Measurements from ENCODE around the gene ATG2B. TPM values are rescaled to one million over a fixed set of nuclear protein-coding genes. Genes with fewer than 3 reads are reported as not detected.

Gene ATG2B
- total RNA-seq (ENCODE audit: low replicate concordance) = 15.6 and 19.9 TPM in 2 replicates
- long read RNA-seq, partial matches to known transcripts = 4 of 9 reads
- long read RNA-seq, other reads (novel, unspliced or antisense) = 5 of 9 reads

DNA sequence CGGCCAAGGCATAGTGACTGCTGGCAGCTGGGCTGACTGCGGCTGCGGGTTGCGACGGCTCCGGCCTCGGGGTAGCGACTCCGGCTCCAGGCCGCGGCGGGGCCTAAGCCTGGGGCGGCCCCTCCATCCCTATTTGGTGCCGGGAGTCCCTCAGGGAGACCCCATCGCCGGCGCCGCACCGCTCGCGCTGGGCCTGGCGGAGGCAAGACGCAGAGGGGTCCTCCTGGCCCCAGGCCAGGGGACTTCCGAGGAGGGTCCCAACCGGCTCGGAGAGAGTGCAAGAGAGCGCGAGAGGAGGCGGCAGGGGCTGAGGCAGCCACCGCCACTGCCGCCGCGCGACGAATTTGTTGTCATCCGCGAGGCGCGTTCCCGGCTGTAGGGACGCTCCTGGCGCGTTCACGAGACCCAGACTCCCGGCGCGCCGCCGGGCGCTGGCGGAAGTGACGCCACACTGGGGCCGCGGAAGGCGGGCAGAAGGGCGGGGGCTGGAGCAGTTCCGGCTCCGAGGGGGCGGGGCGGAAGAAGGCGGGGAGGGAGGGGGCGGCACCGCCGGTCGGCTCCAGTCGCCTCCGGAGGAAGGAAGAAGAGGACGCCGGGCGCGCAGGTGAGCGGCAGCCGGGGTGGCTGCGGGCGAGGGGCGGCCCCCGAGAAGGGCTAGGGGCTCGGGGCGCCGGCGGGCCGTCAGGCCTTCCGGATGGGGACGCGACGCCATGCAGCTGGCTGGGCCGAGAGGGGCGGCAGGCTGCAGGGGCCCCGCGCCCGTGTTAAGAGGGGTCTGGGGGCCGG lies at the start of gene ATG2B, which contains the start of gene GSKIP:
TSS of gene ATG2B (minus strand) at position 377 of the 786 bp plus-strand sequence. CDS start at position 12, 365 bp downstream.
TSS of gene GSKIP (plus strand) at position 562 of the 786 bp plus-strand sequence. CDS start 18,722 bp downstream, outside the sequence.
- peak; percentile 95 for DNase-seq (ENCODE audit: extremely low spot score, unreplicated experiment)
- Mint-ChIP-seq H3K4me1 (ENCODE audit: unreplicated experiment) (peaks cover 43% of the 10 kb centered on the region), H3K4me3 (peak within 1 kb of the TSS; percentile 95), H3K27ac (peak within 1 kb of the TSS; percentile 97), H3K9me3 (no peaks in the 10 kb centered on the region), H3K36me3 (peaks cover 12% of the 10 kb centered on the region), H3K27me3 (no peaks in the 10 kb centered on the region)
- TF ChIP-seq, protein P1, sequence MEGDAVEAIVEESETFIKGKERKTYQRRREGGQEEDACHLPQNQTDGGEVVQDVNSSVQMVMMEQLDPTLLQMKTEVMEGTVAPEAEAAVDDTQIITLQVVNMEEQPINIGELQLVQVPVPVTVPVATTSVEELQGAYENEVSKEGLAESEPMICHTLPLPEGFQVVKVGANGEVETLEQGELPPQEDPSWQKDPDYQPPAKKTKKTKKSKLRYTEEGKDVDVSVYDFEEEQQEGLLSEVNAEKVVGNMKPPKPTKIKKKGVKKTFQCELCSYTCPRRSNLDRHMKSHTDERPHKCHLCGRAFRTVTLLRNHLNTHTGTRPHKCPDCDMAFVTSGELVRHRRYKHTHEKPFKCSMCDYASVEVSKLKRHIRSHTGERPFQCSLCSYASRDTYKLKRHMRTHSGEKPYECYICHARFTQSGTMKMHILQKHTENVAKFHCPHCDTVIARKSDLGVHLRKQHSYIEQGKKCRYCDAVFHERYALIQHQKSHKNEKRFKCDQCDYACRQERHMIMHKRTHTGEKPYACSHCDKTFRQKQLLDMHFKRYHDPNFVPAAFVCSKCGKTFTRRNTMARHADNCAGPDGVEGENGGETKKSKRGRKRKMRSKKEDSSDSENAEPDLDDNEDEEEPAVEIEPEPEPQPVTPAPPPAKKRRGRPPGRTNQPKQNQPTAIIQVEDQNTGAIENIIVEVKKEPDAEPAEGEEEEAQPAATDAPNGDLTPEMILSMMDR (conservative IDR thresholded peaks at IDR 0.05) = no peak

GRCh38 chr14:96410119-96410518 lies 47.0 kb upstream of the ATG2B start:
- no peaks in the 10 kb centered on the region for H3K36me3 Mint-ChIP-seq
- H3K4me1 Mint-ChIP-seq (ENCODE audit: unreplicated experiment) = no peaks in the 10 kb centered on the region
- H3K27me3 Mint-ChIP-seq = no peaks in the 10 kb centered on the region
- TF ChIP-seq, protein P1 (conservative IDR thresholded peaks at IDR 0.05) = no peak
- no peaks in the 10 kb centered on the region for H3K9me3 Mint-ChIP-seq
- no peak for DNase-seq (ENCODE audit: extremely low spot score, unreplicated experiment)
- H3K27ac Mint-ChIP-seq = no peak overlapping the region
- no peak overlapping the region for H3K4me3 Mint-ChIP-seq

GRCh38 chr14:96409701-96410100 lies 46.6 kb upstream of the ATG2B start:
- TF ChIP-seq, protein P1 (conservative IDR thresholded peaks at IDR 0.05) = no peak
- H3K36me3 Mint-ChIP-seq = no peaks in the 10 kb centered on the region
- DNase-seq (ENCODE audit: extremely low spot score, unreplicated experiment) = no peak
- no peaks in the 10 kb centered on the region for H3K9me3 Mint-ChIP-seq
- H3K27me3 Mint-ChIP-seq = no peaks in the 10 kb centered on the region
- no peak overlapping the region for H3K27ac Mint-ChIP-seq
- no peak overlapping the region for H3K4me3 Mint-ChIP-seq
- no peaks in the 10 kb centered on the region for H3K4me1 Mint-ChIP-seq (ENCODE audit: unreplicated experiment)

GRCh38 chr14:96408608-96409007 lies 45.5 kb upstream of the ATG2B start:
- H3K36me3 Mint-ChIP-seq = no peaks in the 10 kb centered on the region
- no peaks in the 10 kb centered on the region for H3K4me1 Mint-ChIP-seq (ENCODE audit: unreplicated experiment)
- no peak overlapping the region for H3K4me3 Mint-ChIP-seq
- no peaks in the 10 kb centered on the region for H3K27me3 Mint-ChIP-seq
- TF ChIP-seq, protein P1 (conservative IDR thresholded peaks at IDR 0.05) = no peak
- DNase-seq (ENCODE audit: extremely low spot score, unreplicated experiment) = no peak
- no peaks in the 10 kb centered on the region for H3K9me3 Mint-ChIP-seq
- H3K27ac Mint-ChIP-seq = no peak overlapping the region

GRCh38 chr14:96407935-96408570 lies 44.9 kb upstream of the ATG2B start:
- no peak for DNase-seq (ENCODE audit: extremely low spot score, unreplicated experiment)
- TF ChIP-seq, protein P1 (conservative IDR thresholded peaks at IDR 0.05) = no peak
- H3K27ac Mint-ChIP-seq = no peak overlapping the region
- H3K36me3 Mint-ChIP-seq = no peaks in the 10 kb centered on the region
- H3K9me3 Mint-ChIP-seq = no peaks in the 10 kb centered on the region
- H3K4me3 Mint-ChIP-seq = no peak overlapping the region
- no peaks in the 10 kb centered on the region for H3K27me3 Mint-ChIP-seq
- H3K4me1 Mint-ChIP-seq (ENCODE audit: unreplicated experiment) = no peaks in the 10 kb centered on the region
